ENCODE data around the gene ADCY5. TPM values are rescaled to one million over a fixed set of nuclear protein-coding genes. Genes with fewer than 3 reads are reported as not detected.

ADCY5 gene
- total RNA-seq, 1 donor from 2014 or later: 0.67 TPM

DNA sequence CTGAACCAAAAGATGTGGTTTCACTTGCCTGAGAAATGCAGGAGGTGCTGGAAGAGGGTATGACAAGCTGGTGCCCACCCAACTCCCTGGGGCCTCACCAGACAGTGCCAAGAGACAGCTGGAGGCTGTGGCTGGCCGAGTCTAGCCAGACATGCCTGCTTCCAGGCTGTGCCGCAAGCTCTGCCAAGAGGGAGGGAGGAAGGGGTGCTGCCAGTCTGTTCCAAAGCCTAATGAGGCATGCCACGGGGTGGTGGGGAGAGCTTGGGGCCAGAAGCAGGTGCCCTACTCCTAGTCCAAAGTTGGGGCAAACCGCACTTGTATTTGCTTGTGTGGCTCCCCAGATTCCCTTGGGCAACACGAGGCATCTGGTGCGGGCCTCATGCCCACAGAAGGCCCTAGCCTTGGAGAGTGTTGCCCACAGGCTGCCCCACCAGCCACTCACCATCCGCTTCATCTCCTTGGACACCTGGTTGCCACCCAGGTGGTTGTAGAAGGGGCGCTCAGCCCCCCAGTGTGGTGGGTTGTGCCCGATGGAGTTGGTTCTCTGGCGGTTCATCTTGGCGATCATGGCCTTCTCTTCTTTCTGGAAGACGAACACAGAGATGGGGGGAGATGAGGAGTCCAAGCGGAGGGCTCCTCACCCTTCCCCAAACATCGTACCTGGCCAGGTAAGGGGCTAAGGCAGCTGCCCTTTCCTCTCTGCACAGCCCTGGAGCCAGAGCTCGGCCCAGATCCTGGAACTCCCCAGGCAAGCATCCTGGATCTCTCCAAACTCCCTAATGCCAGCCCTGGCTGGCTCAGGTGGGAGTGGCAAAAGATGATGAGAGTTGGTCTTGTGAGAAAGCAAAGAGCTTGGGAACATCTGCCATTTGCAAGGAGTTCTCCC is 123.8 kb downstream of the ADCY5 start:
- no peak for DNase-seq (ENCODE audit: low read depth)
- peaks cover 57% of the 10 kb centered on the region for H3K27me3 ChIP-seq (ENCODE audit: control insufficient read depth, insufficient read depth, low read length)
- H3K36me3 ChIP-seq (ENCODE audit: control insufficient read depth, insufficient read depth, low read length): no peaks in the 10 kb centered on the region
- H3K4me3 ChIP-seq (ENCODE audit: low read depth, low read length): no peak overlapping the region
- TF ChIP-seq, protein P1, sequence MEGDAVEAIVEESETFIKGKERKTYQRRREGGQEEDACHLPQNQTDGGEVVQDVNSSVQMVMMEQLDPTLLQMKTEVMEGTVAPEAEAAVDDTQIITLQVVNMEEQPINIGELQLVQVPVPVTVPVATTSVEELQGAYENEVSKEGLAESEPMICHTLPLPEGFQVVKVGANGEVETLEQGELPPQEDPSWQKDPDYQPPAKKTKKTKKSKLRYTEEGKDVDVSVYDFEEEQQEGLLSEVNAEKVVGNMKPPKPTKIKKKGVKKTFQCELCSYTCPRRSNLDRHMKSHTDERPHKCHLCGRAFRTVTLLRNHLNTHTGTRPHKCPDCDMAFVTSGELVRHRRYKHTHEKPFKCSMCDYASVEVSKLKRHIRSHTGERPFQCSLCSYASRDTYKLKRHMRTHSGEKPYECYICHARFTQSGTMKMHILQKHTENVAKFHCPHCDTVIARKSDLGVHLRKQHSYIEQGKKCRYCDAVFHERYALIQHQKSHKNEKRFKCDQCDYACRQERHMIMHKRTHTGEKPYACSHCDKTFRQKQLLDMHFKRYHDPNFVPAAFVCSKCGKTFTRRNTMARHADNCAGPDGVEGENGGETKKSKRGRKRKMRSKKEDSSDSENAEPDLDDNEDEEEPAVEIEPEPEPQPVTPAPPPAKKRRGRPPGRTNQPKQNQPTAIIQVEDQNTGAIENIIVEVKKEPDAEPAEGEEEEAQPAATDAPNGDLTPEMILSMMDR (IDR thresholded peaks at IDR 0.05; ENCODE audit: insufficient read depth, low read length, poor library complexity, severe bottlenecking): no peak

DNA sequence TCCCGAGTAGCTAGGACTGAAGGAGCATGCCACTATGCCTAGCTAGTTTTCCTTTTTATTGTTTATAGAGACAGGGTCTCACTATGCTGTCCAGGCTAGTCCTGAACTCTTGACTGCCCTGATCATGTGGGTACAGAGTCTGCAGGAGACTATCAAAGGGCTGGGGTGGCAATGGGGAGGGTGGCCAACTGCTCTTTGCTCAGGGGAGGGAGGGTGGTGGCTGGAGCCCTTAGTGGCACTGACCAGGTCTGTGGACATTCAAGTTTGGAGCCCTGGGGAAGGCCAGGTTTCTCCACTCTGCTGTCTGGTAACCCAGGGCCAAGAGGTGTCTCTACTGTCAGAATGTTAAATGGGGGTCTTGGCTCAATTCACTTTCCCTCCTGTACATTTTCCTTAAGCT is 125.1 kb downstream of the ADCY5 start:
- H3K4me3 ChIP-seq (ENCODE audit: low read depth, low read length): no peak overlapping the region
- no peaks in the 10 kb centered on the region for H3K36me3 ChIP-seq (ENCODE audit: control insufficient read depth, insufficient read depth, low read length)
- DNase-seq (ENCODE audit: low read depth): no peak
- TF ChIP-seq, protein P1 (IDR thresholded peaks at IDR 0.05; ENCODE audit: insufficient read depth, low read length, poor library complexity, severe bottlenecking): no peak
- peaks cover 63% of the 10 kb centered on the region for H3K27me3 ChIP-seq (ENCODE audit: control insufficient read depth, insufficient read depth, low read length)

DNA sequence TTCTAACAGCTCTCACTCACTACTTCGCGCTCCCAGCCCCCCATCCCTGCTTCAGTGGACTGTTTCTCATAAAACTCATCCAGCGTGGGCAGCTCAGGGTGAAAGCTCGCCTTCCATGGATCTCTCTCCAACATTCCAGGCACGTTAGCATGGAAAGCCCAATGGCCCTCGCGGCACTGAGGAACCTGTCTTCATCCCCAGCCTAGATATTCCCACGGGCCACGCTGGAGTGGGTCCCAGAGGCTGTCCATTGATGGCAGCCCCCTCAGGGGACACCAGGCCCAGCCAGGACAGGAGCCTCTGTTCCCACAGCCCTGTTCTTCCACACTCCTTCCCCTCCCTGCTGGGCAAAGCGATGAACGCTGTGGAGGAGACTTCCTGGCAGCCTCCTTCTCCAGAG is 126.0 kb downstream of the ADCY5 start:
- H3K27me3 ChIP-seq (ENCODE audit: control insufficient read depth, insufficient read depth, low read length): peaks cover 57% of the 10 kb centered on the region

DNA sequence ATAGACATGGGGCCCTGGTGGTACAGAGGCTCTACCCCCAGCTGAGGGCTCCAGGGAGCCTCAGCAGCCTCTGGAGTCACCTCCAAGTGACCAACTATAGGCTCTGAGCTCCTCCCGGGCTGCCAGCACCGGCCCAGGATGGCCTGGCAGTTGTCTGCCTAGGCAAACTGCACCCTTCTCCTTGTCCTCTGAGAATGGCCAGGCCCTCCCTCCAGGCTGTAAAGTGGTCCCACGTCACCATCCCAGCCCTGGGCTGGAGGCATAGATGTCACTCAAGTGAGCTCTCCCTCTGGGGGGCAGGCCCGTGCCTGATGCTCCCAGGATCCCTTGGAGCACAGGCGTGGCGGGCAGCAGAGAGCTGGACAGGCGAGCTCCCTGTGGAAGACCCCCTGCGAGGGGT is 127.1 kb downstream of the ADCY5 start:
- Histone ChIP-seq H3K36me3 (ENCODE audit: control insufficient read depth, insufficient read depth, low read length) (no peaks in the 10 kb centered on the region), H3K4me3 (ENCODE audit: low read depth, low read length) (no peak overlapping the region), H3K27me3 (ENCODE audit: control insufficient read depth, insufficient read depth, low read length) (peaks cover 51% of the 10 kb centered on the region)
- TF ChIP-seq, protein P1 (IDR thresholded peaks at IDR 0.05; ENCODE audit: insufficient read depth, low read length, poor library complexity, severe bottlenecking): no peak
- no peak for DNase-seq (ENCODE audit: low read depth)

More for the DNA sequence above, 126.0 kb downstream of the ADCY5 start:
- no peaks in the 10 kb centered on the region for H3K36me3 ChIP-seq (ENCODE audit: control insufficient read depth, insufficient read depth, low read length)
- TF ChIP-seq, protein P1 (IDR thresholded peaks at IDR 0.05; ENCODE audit: insufficient read depth, low read length, poor library complexity, severe bottlenecking): no peak
- no peak overlapping the region for H3K4me3 ChIP-seq (ENCODE audit: low read depth, low read length)
- DNase-seq (ENCODE audit: low read depth): no peak

DNA sequence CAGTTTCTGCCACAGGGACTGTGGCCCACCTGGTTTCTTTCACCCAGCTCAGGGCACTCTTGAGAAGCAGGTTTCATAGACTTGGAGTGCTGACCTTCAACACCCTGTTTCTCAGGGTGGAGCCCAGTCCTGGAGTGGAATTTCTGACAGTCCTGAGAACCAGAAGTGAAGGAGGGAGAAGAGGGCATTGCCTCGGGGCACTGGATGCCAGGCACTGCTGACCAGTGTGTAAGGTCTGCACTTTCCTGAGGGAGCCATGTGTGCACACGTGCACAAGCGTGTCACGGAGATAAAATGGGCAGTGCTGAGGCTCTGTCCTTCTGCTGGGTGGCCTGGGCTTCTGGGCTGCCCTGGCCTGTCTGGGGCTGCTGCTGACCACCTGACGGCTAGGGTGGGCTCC is 128.7 kb downstream of the ADCY5 start:
- Histone ChIP-seq H3K36me3 (ENCODE audit: control insufficient read depth, insufficient read depth, low read length) (no peaks in the 10 kb centered on the region), H3K27me3 (ENCODE audit: control insufficient read depth, insufficient read depth, low read length) (peaks cover 44% of the 10 kb centered on the region), H3K4me3 (ENCODE audit: low read depth, low read length) (no peak overlapping the region)
- TF ChIP-seq, protein P1 (IDR thresholded peaks at IDR 0.05; ENCODE audit: insufficient read depth, low read length, poor library complexity, severe bottlenecking): no peak
- DNase-seq (ENCODE audit: low read depth): no peak

Data from kidney epithelial cell (primary cell).